WTC11 (cell line): Measurements from ENCODE around the gene BBS1.

ENCODE experiments used
- CTCF ChIP-seq: fragments of 200-600 bp; IDR thresholded peaks from 2 replicates; pipeline ENCODE4 v1.8.0; 2022; ENCODE audit warnings: antibody characterized with exemption
- FOXJ3 ChIP-seq: sonication (generic); formaldehyde crosslinking; IDR thresholded peaks from 2 replicates; pipeline ENCODE4 v1.9.0; 2021; ENCODE audit warnings: missing genetic modification reagents, mild to moderate bottlenecking, borderline replicate concordance
- NR1H2 ChIP-seq: sonication (generic); formaldehyde crosslinking; IDR thresholded peaks from 2 replicates; pipeline ENCODE4 v1.9.0; 2021; ENCODE audit warnings: mild to moderate bottlenecking, moderate library complexity, missing genetic modification reagents
- RORB ChIP-seq: fragments of 250-450 bp; sonication (Bioruptor Pico); IDR thresholded peaks from 2 replicates; pipeline ENCODE4 v1.9.0; 2021; ENCODE audit warnings: mild to moderate bottlenecking
- ZBTB21 ChIP-seq: sonication (generic); formaldehyde crosslinking; IDR thresholded peaks from 2 replicates; pipeline ENCODE4 v1.8.1; 2023; ENCODE audit warnings: mild to moderate bottlenecking, missing genetic modification reagents, borderline replicate concordance

GRCh38 chr11:66563832-66564231 lies 53.4 kb downstream of the BBS1 start:
- TF ChIP-seq NR1H2 (CRISPR knock-in tag) (no peak), CTCF (no peak), RORB (CRISPR knock-in tag) (no peak), FOXJ3 (CRISPR knock-in tag) (no peak), ZBTB21 (CRISPR knock-in tag) (no peak)
